Heart right ventricle (tissue), 16 donors: ENCODE measurements around the gene OR10G6. TPM values are rescaled to one million over a fixed set of nuclear protein-coding genes. Genes with fewer than 3 reads are reported as not detected.

ENCODE experiments used
- ATAC-seq, 8 donors: fragments of 200-7000 bp; cut with Tn5 transposase; one replicate each; pipeline ENCODE4 v1.9.1; 2020; ENCODE audit warnings: mild to moderate bottlenecking in 8 of 8, moderate library complexity in 8 of 8, moderate number of reproducible peaks in 1 of 8
- DNase-seq, 2 donors: peaks; one replicate each; pipeline ENCODE4 v3.0.0-alpha.2; 2020
- H3K27ac ChIP-seq, 10 donors: fragments of 200-600 bp; sonication (generic) in 2 of 10; one replicate each; pipeline versions ENCODE4 v1.5.0 to v1.8.0; 2020 to 2022; ENCODE audit warnings: mild to moderate bottlenecking in 3 of 10
- H3K27me3 ChIP-seq, 7 donors: fragments of 200-600 bp; one replicate each; pipeline ENCODE4 v1.8.0; 2021 to 2022; ENCODE audit warnings: mild to moderate bottlenecking in 2 of 7
- H3K36me3 ChIP-seq, 9 donors: fragments of 200-600 bp; sonication (generic) in 1 of 9; one replicate each; pipeline versions ENCODE4 v1.5.0 to v1.8.0; 2020 to 2022; ENCODE audit warnings: mild to moderate bottlenecking in 2 of 9
- H3K4me1 ChIP-seq, 9 donors: fragments of 200-600 bp; sonication (generic) in 1 of 9; one replicate each; pipeline versions ENCODE4 v1.5.0 to v1.8.0; 2020 to 2022; ENCODE audit warnings: mild to moderate bottlenecking in 4 of 9
- H3K4me3 ChIP-seq, 10 donors: fragments of 200-600 bp; sonication (generic) in 2 of 10; one replicate each; pipeline versions ENCODE4 v1.5.0 to v1.8.0; 2020 to 2022; ENCODE audit warnings: mild to moderate bottlenecking in 7 of 10, moderate library complexity in 2 of 10
- H3K9me3 ChIP-seq, 11 donors: fragments of 200-600 bp in 10 of 11; sonication (generic) in 2 of 11; one replicate each; pipeline versions ENCODE4 v1.5.0 to v1.8.0; 2013 to 2022; ENCODE audit warnings: mild to moderate bottlenecking in 2 of 11, control low read depth in 1 of 11, moderate library complexity in 1 of 11
- CTCF ChIP-seq, 9 donors: fragments of 200-600 bp; sonication (generic) in 2 of 9; IDR thresholded peaks; one replicate each; pipeline versions ENCODE4 v1.5.0 to v1.8.0; 2021 to 2022; ENCODE audit warnings: antibody characterized with exemption in 9 of 9, mild to moderate bottlenecking in 5 of 9, moderate library complexity in 1 of 9
- WGBS, 2 donors: extraction: QIAGEN DNeasy Blood & Tissue Kit; methylation state at CpG; one replicate each; pipeline ENCODE4 v1.1.7; 2013; ENCODE audit warnings: inconsistent platforms in 1 of 2; 5-methylcytosine and 5-hydroxymethylcytosine counted together
- intact Hi-C, 10 donors: fragments of 100-400 bp; cut with DNase I; formaldehyde crosslinking; loops; one replicate each; pipeline versions ENCODE4 v1.11.1 to v1.14.2; 2022
- long read RNA-seq, 3 donors: library from polyadenylated mRNA; unstranded; transcript quantifications; one replicate each; pipeline ENCODE4 v2.0.0, GENCODE V29; 2020 to 2021
- polyA plus RNA-seq, 2 donors: library from polyadenylated mRNA; stranded (reverse); fragments of 200-250 nt; gene quantifications; one replicate each; pipeline ENCODE4 v1.2.3, GENCODE V29; 2013
- total RNA-seq, 10 donors: library from RNA; stranded (reverse); fragmentation: NEBNext Ultra II Directional in 3 of 10; extraction: Animal tissue kit (Norgen Biotek cat#: 25700) in 3 of 10; gene quantifications; one replicate each; pipeline versions ENCODE4 v1.2.1 to v1.2.4, GENCODE V29; 2021 to 2023
- donor health status: Arrhythmogenic right ventricular cardiomyopathy.
- donor health status: ischemic (EF 13 %, LVEDD 7.1; RV severe dilation, severe dysfunction).
- donor health status: healthy with polysubstance abuse.
- donor health status: DM: no; HTN: yes; CAD: no.
- donor health status: DM: no; HTN: no; CAD: no.
- donor health status: ischemic (EF 25% LVEDD 6.9; RV normal size, moderate dysfunction).
- donor health status: ischemic (EF 25% LVEDD 5.7; RV mildly dilated, moderate dysfunction).
- donor health status: healthy.
- donor health status: DM: yes; HTN: yes; CAD: no.
- donor health status: Ischemic cardiomyopathy.
- donor health status: ischemic (EF 35%, LVEDD 5.7; RV mildly dilated, moderate dysfunction).
- donor health status: nonischemic (EF 11% LVEDD 7.7; RV severe dilation, severe dysfunction).
- donor health status: DM: yes; HTN: yes; CAD: no.
- donor health status: PGD.
- donor health status: ischemic (EF 29% LVEDD 5.4; RV normal size, mild dysfunction).
- donor health status: nonischemic (EF 23%, LVEDD 6.1; RV moderate dilation, normal function).

The OR10G6 gene
- total RNA-seq (not detected), polyA plus RNA-seq (not detected)
- long read RNA-seq, donor 1, result 0 reads
- long read RNA-seq, donor 2, result 0 reads
- long read RNA-seq, donor 3, result 0 reads

- Histone ChIP-seq H3K9me3 (no peaks in the 10 kb centered on the region), H3K27me3 (no peaks in the 10 kb centered on the region), H3K4me3 (no peak within 1 kb of the TSS), H3K27ac (no peak within 1 kb of the TSS), H3K36me3 (no peaks in the 10 kb centered on the region), H3K4me1 (no peaks in the 10 kb centered on the region)
- intact Hi-C loops, result loop anchor here in 1 of 10 donors (5.0 kb wide), 1 partner anchor 1047 kb away; no protein-coding TSS in a partner anchor
- no peak for ATAC-seq
- no peak for DNase-seq
- WGBS, 2 donors, result 75 to 76% methylated on average over 1 of the region's 1 CpG
- TF ChIP-seq CTCF (IDR thresholded peaks at IDR 0.05), result no peak
Observed at GRCh38 chr11:123995119-123995518, at the start of gene OR10G6. OR10G6 (minus strand) TSS chr11:123995161; CDS start chr11:123995161, 0 bp downstream.

GRCh38 chr11:124043420-124043819 is 48.5 kb upstream of the OR10G6 start:
- intact Hi-C loops, result no loop called here

GRCh38 chr11:124041254-124041653 is 46.3 kb upstream of the OR10G6 start, which contains the start of gene OR10G7:
OR10G7 (minus strand) TSS chr11:124041325; CDS start chr11:124039001, 2,324 bp downstream.
- intact Hi-C loops, result no loop called here
- 5 to 11% methylated on average over 1 of the region's 1 CpG for WGBS, 2 donors
- ATAC-seq (no peak), DNase-seq (no peak)
- TF ChIP-seq CTCF (IDR thresholded peaks at IDR 0.05), result no peak
- Histone ChIP-seq H3K27me3 (peaks cover 0 to 3% (median 0%) of the 10 kb centered on the region in 7 donors), H3K36me3 (no peaks in the 10 kb centered on the region), H3K27ac (no peak within 1 kb of the TSS), H3K4me1 (no peaks in the 10 kb centered on the region), H3K9me3 (no peaks in the 10 kb centered on the region), H3K4me3 (no peak within 1 kb of the TSS)

More at GRCh38 chr11:124043420-124043819, 48.5 kb upstream of the OR10G6 start:
- Histone ChIP-seq H3K36me3 (no peaks in the 10 kb centered on the region), H3K4me3 (no peak overlapping the region), H3K4me1 (no peaks in the 10 kb centered on the region), H3K27ac (no peak overlapping the region), H3K9me3 (no peaks in the 10 kb centered on the region), H3K27me3 (peaks cover 0 to 3% (median 0%) of the 10 kb centered on the region in 7 donors)
- no peak for ATAC-seq
- TF ChIP-seq CTCF (IDR thresholded peaks at IDR 0.05), result no peak
- WGBS, 2 donors, result 80 to 83% methylated on average over 4 of the region's 4 CpGs
- no peak for DNase-seq

DNA sequence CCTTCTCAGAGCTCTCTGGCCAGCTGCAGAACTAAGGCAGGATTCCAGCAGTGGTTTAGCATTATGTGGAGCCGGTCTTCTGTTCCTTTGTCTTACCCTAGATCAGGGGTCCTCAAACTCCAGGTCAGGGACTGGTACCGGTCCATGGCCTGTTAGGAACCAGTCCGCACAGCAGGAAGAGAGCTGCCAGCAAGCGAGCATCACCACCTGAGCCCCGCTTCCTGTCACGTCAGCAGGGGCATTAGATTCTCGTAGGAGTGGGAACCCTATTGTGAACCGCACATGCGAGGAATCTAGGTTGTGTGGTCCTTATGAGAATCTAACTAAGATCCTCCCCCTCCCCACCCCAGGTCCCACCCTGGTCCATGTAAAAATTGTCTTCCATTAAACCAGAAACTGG is 44.6 kb upstream of the OR10G6 start:
- WGBS, 2 donors, result 73 to 75% methylated on average over 9 of the region's 9 CpGs
- Histone ChIP-seq H3K4me1 (no peaks in the 10 kb centered on the region), H3K27ac (no peak overlapping the region), H3K9me3 (no peaks in the 10 kb centered on the region), H3K4me3 (no peak overlapping the region), H3K27me3 (peaks cover 0 to 3% (median 0%) of the 10 kb centered on the region in 7 donors), H3K36me3 (no peaks in the 10 kb centered on the region)
- intact Hi-C loops, result no loop called here
- no peak for DNase-seq
- no peak for TF ChIP-seq CTCF (IDR thresholded peaks at IDR 0.05)
- no peak for ATAC-seq
